ENCODE data around the gene COQ9.

GRCh38 chr16:57413301-57413730 lies 34.0 kb upstream of the COQ9 start:
- TF ChIP-seq CTCF (IDR thresholded peaks at IDR 0.05; ENCODE audit: insufficient read depth, low read length) (no peak), POLR2AphosphoS5 (IDR thresholded peaks at IDR 0.05; ENCODE audit: low read depth) (no peak), GABPA (IDR thresholded peaks at IDR 0.05; ENCODE audit: low read depth) (no peak), REST (IDR thresholded peaks at IDR 0.05; ENCODE audit: insufficient replicate concordance, low read depth) (no peak)

Data from HL-60 (cell line).